Upper lobe of left lung (tissue), 6 donors: Measurements from ENCODE around the gene ACACB. TPM values are rescaled to one million over a fixed set of nuclear protein-coding genes. Genes with fewer than 3 reads are reported as not detected.

ENCODE experiments used
- ATAC-seq, 2 donors: fragments of 200-7000 bp; cut with Tn5 transposase; one replicate each; pipeline ENCODE4 v1.9.1; 2022; ENCODE audit warnings: mild to moderate bottlenecking in 2 of 2, moderate library complexity in 2 of 2; ENCODE audit not compliant: low FRiP score in 2 of 2
- DNase-seq, 2 donors: peaks; one replicate each; pipeline ENCODE4 v3.0.0-alpha.2; 2019 to 2020
- H3K27ac ChIP-seq, 4 donors: fragments of 200-600 bp; sonication (generic); one replicate each; pipeline ENCODE4 v1.5.1; 2016 to 2019
- H3K27me3 ChIP-seq, 4 donors: fragments of 200-600 bp; sonication (generic); one replicate each; pipeline ENCODE4 v1.5.1; 2017 to 2019
- H3K36me3 ChIP-seq, 4 donors: fragments of 200-600 bp; sonication (generic); one replicate each; pipeline ENCODE4 v1.5.1; 2016 to 2019
- H3K4me1 ChIP-seq, 4 donors: fragments of 200-600 bp; sonication (generic); one replicate each; pipeline ENCODE4 v1.5.1; 2018 to 2019
- H3K4me3 ChIP-seq, 4 donors: fragments of 200-600 bp; sonication (generic); one replicate each; pipeline ENCODE4 v1.5.1; 2017 to 2019; ENCODE audit warnings: mild to moderate bottlenecking in 2 of 4, moderate library complexity in 1 of 4
- H3K9me3 ChIP-seq, 4 donors: fragments of 200-600 bp; sonication (generic); one replicate each; pipeline ENCODE4 v1.5.1; 2018 to 2019
- EP300 ChIP-seq, 4 donors: sonication (generic); formaldehyde crosslinking; IDR thresholded peaks; one replicate each; pipeline ENCODE4 v1.5.1; 2017; ENCODE audit warnings: antibody characterized with exemption in 4 of 4, control low read depth in 2 of 4
- POLR2A ChIP-seq, 4 donors: fragments of 450-650 bp; IDR thresholded peaks; one replicate each; pipeline ENCODE4 v1.5.1; 2016 to 2017; ENCODE audit warnings: antibody characterized with exemption in 4 of 4, mild to moderate bottlenecking in 2 of 4
- POLR2AphosphoS5 ChIP-seq, 2 donors: sonication (generic); formaldehyde crosslinking; IDR thresholded peaks; one replicate each; pipeline ENCODE4 v1.5.1; 2017; ENCODE audit warnings: antibody characterized with exemption in 2 of 2
- WGBS, 2 donors: methylation state at CpG; one replicate each; pipeline ENCODE4 v1.1.5; 2017 to 2018; 5-methylcytosine and 5-hydroxymethylcytosine counted together
- total RNA-seq, 6 donors: library from RNA; depleted of rRNA in 4 of 6; stranded (reverse); fragments of >200 nt in 4 of 6; gene quantifications; one replicate each; pipeline versions ENCODE4 v1.1.0 to v1.2.1, GENCODE V29; 2016 to 2021
- TF ChIP-seq, protein P1 (sequence below), 6 experiments: fragments of 450-650 bp in 4 of 6; fragments of 200-600 bp in 2 of 6; sonication (generic) in 2 of 6; IDR thresholded peaks; one replicate each; pipeline ENCODE4 v1.5.1; 2016 to 2019; ENCODE audit warnings: antibody characterized with exemption in 6 of 6
- donor health status: DM: no; HTN: no; CAD: no; lungs with moderate emphysema.
- donor health status: DM: no; HTN: yes; CAD: no; lungs with severe emphysema.

Gene ACACB
- total RNA-seq, 6 donors from 2014 or later: 26.3 to 202 (median 36.3) TPM

GRCh38 chr12:109203480-109203879, 87.1 kb downstream of the ACACB start:
- no peak for ATAC-seq
- Histone ChIP-seq H3K9me3 (no peaks in the 10 kb centered on the region), H3K4me3 (no peak overlapping the region), H3K27me3 (no peaks in the 10 kb centered on the region), H3K4me1 (no peaks in the 10 kb centered on the region), H3K36me3 (peaks cover 10 to 90% (median 37%) of the 10 kb centered on the region in 4 donors), H3K27ac (no peak overlapping the region)
- 94 to 97% methylated on average over 8 of the region's 8 CpGs for whole genome bisulfite sequencing, 2 donors
- TF ChIP-seq POLR2AphosphoS5 (IDR thresholded peaks at IDR 0.05) (no peak), POLR2A (IDR thresholded peaks at IDR 0.05) (no peak), EP300 (IDR thresholded peaks at IDR 0.05) (no peak)
- TF ChIP-seq, protein P1, sequence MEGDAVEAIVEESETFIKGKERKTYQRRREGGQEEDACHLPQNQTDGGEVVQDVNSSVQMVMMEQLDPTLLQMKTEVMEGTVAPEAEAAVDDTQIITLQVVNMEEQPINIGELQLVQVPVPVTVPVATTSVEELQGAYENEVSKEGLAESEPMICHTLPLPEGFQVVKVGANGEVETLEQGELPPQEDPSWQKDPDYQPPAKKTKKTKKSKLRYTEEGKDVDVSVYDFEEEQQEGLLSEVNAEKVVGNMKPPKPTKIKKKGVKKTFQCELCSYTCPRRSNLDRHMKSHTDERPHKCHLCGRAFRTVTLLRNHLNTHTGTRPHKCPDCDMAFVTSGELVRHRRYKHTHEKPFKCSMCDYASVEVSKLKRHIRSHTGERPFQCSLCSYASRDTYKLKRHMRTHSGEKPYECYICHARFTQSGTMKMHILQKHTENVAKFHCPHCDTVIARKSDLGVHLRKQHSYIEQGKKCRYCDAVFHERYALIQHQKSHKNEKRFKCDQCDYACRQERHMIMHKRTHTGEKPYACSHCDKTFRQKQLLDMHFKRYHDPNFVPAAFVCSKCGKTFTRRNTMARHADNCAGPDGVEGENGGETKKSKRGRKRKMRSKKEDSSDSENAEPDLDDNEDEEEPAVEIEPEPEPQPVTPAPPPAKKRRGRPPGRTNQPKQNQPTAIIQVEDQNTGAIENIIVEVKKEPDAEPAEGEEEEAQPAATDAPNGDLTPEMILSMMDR (IDR thresholded peaks at IDR 0.05): no peak
- no peak for DNase-seq

DNA sequence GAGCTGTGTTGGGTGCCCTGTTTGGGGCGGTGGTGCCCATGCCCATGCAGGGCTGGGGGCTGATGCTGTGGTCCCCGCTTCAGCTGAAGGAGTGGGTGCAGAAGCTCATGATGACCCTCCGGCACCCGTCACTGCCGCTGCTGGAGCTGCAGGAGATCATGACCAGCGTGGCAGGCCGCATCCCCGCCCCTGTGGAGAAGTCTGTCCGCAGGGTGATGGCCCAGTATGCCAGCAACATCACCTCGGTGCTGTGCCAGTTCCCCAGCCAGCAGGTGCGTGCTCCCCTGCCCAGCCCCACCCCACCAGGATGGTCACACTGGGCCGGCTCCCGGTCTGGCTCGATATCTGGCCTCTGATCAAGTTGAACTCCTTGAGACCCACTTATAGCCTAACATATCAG, 92.7 kb downstream of the ACACB start:
- DNase-seq (peak in 1 of 2 donors; percentile 61), ATAC-seq (peak in 1 of 2 donors; percentile 28)

DNA sequence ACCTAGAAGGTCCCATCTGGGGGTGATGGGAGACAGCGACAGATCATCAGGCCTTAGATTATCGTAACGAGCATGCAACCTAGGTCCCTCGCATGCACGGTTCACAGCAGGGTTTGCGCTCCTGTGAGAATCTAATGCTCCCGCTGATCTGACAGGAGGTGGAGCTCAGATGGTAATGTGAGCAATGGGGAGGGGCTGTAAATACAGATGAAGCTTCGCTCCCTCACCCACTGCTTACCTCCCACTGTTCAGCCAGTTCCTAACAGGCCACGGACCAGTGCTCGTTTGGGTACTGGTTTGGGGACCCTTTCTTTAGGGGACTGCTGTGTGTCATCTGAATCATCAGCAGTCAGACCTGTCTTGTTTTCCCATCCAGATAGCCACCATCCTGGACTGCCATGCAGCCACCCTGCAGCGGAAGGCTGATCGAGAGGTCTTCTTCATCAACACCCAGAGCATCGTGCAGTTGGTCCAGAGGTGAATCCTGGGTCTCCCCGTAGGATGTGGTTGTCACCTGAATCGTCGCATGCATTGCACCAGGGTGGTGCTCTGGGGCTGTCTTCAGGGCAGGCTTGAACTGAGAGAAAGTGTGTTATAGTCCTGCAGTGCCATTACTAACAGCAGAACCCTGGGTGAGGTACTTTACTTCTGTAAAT, 96.2 kb downstream of the ACACB start:
- H3K9me3 ChIP-seq: no peaks in the 10 kb centered on the region

More for the DNA sequence above, 92.7 kb downstream of the ACACB start:
- TF ChIP-seq EP300 (IDR thresholded peaks at IDR 0.05) (no peak), POLR2A (IDR thresholded peaks at IDR 0.05) (no peak), POLR2AphosphoS5 (IDR thresholded peaks at IDR 0.05) (no peak)
- TF ChIP-seq, protein P1 (IDR thresholded peaks at IDR 0.05): no peak
- H3K36me3 ChIP-seq: peaks cover 15 to 73% (median 32%) of the 10 kb centered on the region in 4 donors
- 99% methylated on average over 14 of the region's 14 CpGs; no CpG with 5 or more reads in 1 of the 2 donors for WGBS, 2 donors
- H3K4me1 ChIP-seq: no peaks in the 10 kb centered on the region
- no peak overlapping the region for H3K27ac ChIP-seq
- no peaks in the 10 kb centered on the region for H3K9me3 ChIP-seq
- no peak overlapping the region for H3K4me3 ChIP-seq
- H3K27me3 ChIP-seq: no peaks in the 10 kb centered on the region

DNA sequence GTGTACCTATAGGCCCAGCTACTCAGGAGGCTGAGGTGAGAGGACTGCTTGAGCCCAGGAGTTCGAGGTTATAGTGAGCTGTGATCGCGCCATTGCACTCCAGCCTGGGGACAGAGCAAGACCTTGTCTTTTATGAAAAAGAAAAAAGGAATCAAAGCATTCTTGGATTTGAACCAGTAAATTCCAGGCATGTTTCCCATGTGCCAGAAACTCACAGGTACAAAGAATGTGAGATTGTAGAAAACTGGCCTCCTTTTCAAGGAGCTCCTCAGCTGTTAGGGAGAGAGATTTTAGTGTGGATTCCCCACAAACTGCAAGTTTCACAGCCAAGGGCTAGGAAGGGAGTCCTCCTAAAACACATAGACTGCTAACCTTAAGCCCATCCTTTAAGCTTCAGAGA, 97.7 kb downstream of the ACACB start:
- Histone ChIP-seq H3K4me3 (no peak overlapping the region), H3K27ac (no peak overlapping the region), H3K4me1 (no peaks in the 10 kb centered on the region), H3K36me3 (peaks cover 11 to 76% (median 33%) of the 10 kb centered on the region in 4 donors), H3K27me3 (no peaks in the 10 kb centered on the region), H3K9me3 (no peaks in the 10 kb centered on the region)
- 77 to 84% methylated on average over 3 of the region's 3 CpGs for WGBS, 2 donors
- TF ChIP-seq POLR2A (IDR thresholded peaks at IDR 0.05) (no peak), EP300 (IDR thresholded peaks at IDR 0.05) (no peak), POLR2AphosphoS5 (IDR thresholded peaks at IDR 0.05) (no peak)
- TF ChIP-seq, protein P1 (IDR thresholded peaks at IDR 0.05): no peak
- no peak for DNase-seq
- ATAC-seq: no peak

More for the DNA sequence above, 96.2 kb downstream of the ACACB start:
- Histone ChIP-seq H3K27ac (no peak overlapping the region), H3K36me3 (peaks cover 15 to 78% (median 38%) of the 10 kb centered on the region in 4 donors), H3K27me3 (no peaks in the 10 kb centered on the region), H3K4me1 (no peaks in the 10 kb centered on the region), H3K4me3 (no peak overlapping the region)
- DNase-seq (no peak), ATAC-seq (no peak)
- 94 to 98% methylated on average over 16 of the region's 16 CpGs for WGBS, 2 donors
- TF ChIP-seq POLR2AphosphoS5 (IDR thresholded peaks at IDR 0.05) (no peak), EP300 (IDR thresholded peaks at IDR 0.05) (no peak), POLR2A (IDR thresholded peaks at IDR 0.05) (no peak)
- TF ChIP-seq, protein P1 (IDR thresholded peaks at IDR 0.05): no peak

- H3K27me3 ChIP-seq: no peaks in the 10 kb centered on the region
- H3K27ac ChIP-seq: no peak overlapping the region
- peaks cover 16 to 89% (median 45%) of the 10 kb centered on the region in 4 donors for H3K36me3 ChIP-seq
- no peaks in the 10 kb centered on the region for H3K9me3 ChIP-seq
- H3K4me1 ChIP-seq: no peaks in the 10 kb centered on the region
- H3K4me3 ChIP-seq: no peak overlapping the region
- WGBS, 2 donors: 95 to 96% methylated on average over 6 of the region's 6 CpGs
- no peak for ATAC-seq
- no peak for DNase-seq
- TF ChIP-seq, protein P1 (IDR thresholded peaks at IDR 0.05): no peak
- TF ChIP-seq POLR2AphosphoS5 (IDR thresholded peaks at IDR 0.05) (no peak), EP300 (IDR thresholded peaks at IDR 0.05) (no peak), POLR2A (IDR thresholded peaks at IDR 0.05) (no peak)
These were observed 102.6 kb downstream of the ACACB start for GRCh38 chr12:109218996-109219395.
